CD4-positive, alpha-beta T cell (primary cell): ENCODE data around the gene DYNLT2B. TPM values are rescaled to one million over a fixed set of nuclear protein-coding genes. Genes with fewer than 3 reads are reported as not detected.

Source experiments
- ATAC-seq: fragments of 200-7000 bp; cut with Tn5 transposase; one replicate; pipeline ENCODE4 v1.10.0; 2022; ENCODE audit warnings: mild to moderate bottlenecking; ENCODE audit not compliant: poor library complexity
- CTCF ChIA-PET: fragments of 350-600 bp; sonication (Branson Sonifier 250); formaldehyde crosslinking; loops from one replicate; lab custom pipeline; 2021; ENCODE audit warnings: antibody characterized with exemption, inconsistent platforms; lab: Charles Lee
- POLR2A ChIA-PET: fragments of 350-600 bp; sonication (Branson Sonifier 250); formaldehyde crosslinking; loops from one replicate; lab custom pipeline; 2021; ENCODE audit warnings: antibody characterized with exemption, inconsistent platforms; lab: Charles Lee
- DNase-seq, 14 experiments: peaks; one replicate each; pipeline ENCODE4 v3.0.0-alpha.2; 2013 to 2020; ENCODE audit warnings: mixed read lengths in 2 of 14
- H3K27ac ChIP-seq, 2 donors: one replicate each; pipeline versions ENCODE4 v1.5.1 to v1.7.0; 2013; ENCODE audit warnings: low read length in 2 of 2, low read depth in 1 of 2, mild to moderate bottlenecking in 1 of 2
- H3K27me3 ChIP-seq, 2 experiments: 1 replicate in 1 of 2; 2 replicates in 1 of 2; pipeline versions ENCODE4 v1.6.1 to v1.7.0; 2013; ENCODE audit warnings: low read length in 2 of 2, control low read depth in 1 of 2, mild to moderate bottlenecking in 1 of 2, moderate library complexity in 1 of 2; ENCODE audit not compliant: insufficient read depth in 2 of 2, control insufficient read depth in 1 of 2
- H3K36me3 ChIP-seq: one replicate; pipeline ENCODE4 v1.6.1; 2013; ENCODE audit warnings: low read length, control low read depth; ENCODE audit not compliant: insufficient read depth
- H3K4me1 ChIP-seq: one replicate; pipeline ENCODE4 v1.6.1; 2013; ENCODE audit warnings: low read length, control low read depth; ENCODE audit not compliant: insufficient read depth
- H3K4me3 ChIP-seq: one replicate; pipeline ENCODE4 v1.5.1; 2013; ENCODE audit warnings: mild to moderate bottlenecking, low read length, moderate library complexity
- H3K9me3 ChIP-seq, 2 experiments: 1 replicate in 1 of 2; 2 replicates in 1 of 2; pipeline versions ENCODE4 v1.6.1 to v1.7.0; 2013; ENCODE audit warnings: low read length in 2 of 2, mild to moderate bottlenecking in 2 of 2, control low read depth in 1 of 2, moderate library complexity in 1 of 2; ENCODE audit not compliant: control insufficient read depth in 1 of 2, insufficient read depth in 1 of 2
- H3K27ac Mint-ChIP-seq: one replicate; pipeline ENCODE4 v1.8.0; 2020; ENCODE audit warnings: mixed read lengths
- H3K27me3 Mint-ChIP-seq: one replicate; pipeline ENCODE4 v1.8.0; 2021; ENCODE audit warnings: mixed read lengths
- H3K36me3 Mint-ChIP-seq: one replicate; pipeline ENCODE4 v1.8.0; 2021; ENCODE audit warnings: low read depth, mixed read lengths
- H3K4me1 Mint-ChIP-seq: one replicate; pipeline ENCODE4 v1.8.0; 2021; ENCODE audit warnings: low read depth, mixed read lengths
- H3K4me3 Mint-ChIP-seq: one replicate; pipeline ENCODE4 v1.8.0; 2020; ENCODE audit warnings: mild to moderate bottlenecking, mixed read lengths
- H3K9me3 Mint-ChIP-seq: one replicate; pipeline ENCODE4 v1.8.0; 2020; ENCODE audit warnings: mixed read lengths
- intact Hi-C, 2 experiments: fragments of 100-400 bp; cut with DNase I in 1 of 2; cut with micrococcal nuclease in 1 of 2; formaldehyde crosslinking; loops; one replicate each; pipeline versions ENCODE4 v1.15.1 to v1.9.0; 2023 to 2025; cut with DNase I, micrococcal nuclease
- total RNA-seq, 174 experiments: library from RNA in 2 of 174; stranded (reverse) in 2 of 174; gene quantifications; one replicate each; pipeline ENCODE4 v1.2.3 and lab custom pipeline; 2021 to 2026
- TF ChIP-seq, protein P1 (sequence below): fragments of 200-600 bp; IDR thresholded peaks from one replicate; pipeline ENCODE4 v1.8.0; 2022; ENCODE audit warnings: antibody characterized with exemption, mild to moderate bottlenecking

Gene DYNLT2B
- total RNA-seq, 2 experiments from 2014 or later = 4.5 to 4.6 TPM

- DNase-seq = no peak
- H3K4me3 ChIP-seq = no peak overlapping the region
- no peaks in the 10 kb centered on the region for H3K27me3 ChIP-seq
- Mint-ChIP-seq H3K4me3 (no peak overlapping the region), H3K4me1 (no peaks in the 10 kb centered on the region), H3K27me3 (no peaks in the 10 kb centered on the region), H3K27ac (no peak overlapping the region), H3K36me3 (peaks cover 1% of the 10 kb centered on the region), H3K9me3 (no peaks in the 10 kb centered on the region)
- ChIA-PET CTCF (interaction anchor here (0.8 kb wide), 1 partner anchor 22 kb away, joined by 3 read pairs; the partner anchor contains the start of gene DYNLT2B), POLR2A (no interaction called here)
- TF ChIP-seq, protein P1, sequence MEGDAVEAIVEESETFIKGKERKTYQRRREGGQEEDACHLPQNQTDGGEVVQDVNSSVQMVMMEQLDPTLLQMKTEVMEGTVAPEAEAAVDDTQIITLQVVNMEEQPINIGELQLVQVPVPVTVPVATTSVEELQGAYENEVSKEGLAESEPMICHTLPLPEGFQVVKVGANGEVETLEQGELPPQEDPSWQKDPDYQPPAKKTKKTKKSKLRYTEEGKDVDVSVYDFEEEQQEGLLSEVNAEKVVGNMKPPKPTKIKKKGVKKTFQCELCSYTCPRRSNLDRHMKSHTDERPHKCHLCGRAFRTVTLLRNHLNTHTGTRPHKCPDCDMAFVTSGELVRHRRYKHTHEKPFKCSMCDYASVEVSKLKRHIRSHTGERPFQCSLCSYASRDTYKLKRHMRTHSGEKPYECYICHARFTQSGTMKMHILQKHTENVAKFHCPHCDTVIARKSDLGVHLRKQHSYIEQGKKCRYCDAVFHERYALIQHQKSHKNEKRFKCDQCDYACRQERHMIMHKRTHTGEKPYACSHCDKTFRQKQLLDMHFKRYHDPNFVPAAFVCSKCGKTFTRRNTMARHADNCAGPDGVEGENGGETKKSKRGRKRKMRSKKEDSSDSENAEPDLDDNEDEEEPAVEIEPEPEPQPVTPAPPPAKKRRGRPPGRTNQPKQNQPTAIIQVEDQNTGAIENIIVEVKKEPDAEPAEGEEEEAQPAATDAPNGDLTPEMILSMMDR = no peak
- no peaks in the 10 kb centered on the region for H3K36me3 ChIP-seq
- ATAC-seq = no peak
- H3K4me1 ChIP-seq = peaks cover 4% of the 10 kb centered on the region
- intact Hi-C loops = no loop called here
- H3K27ac ChIP-seq = no peak overlapping the region
- H3K9me3 ChIP-seq = peaks cover 0 to 3% of the 10 kb centered on the region in 2 experiments
Observed at GRCh38 chr3:196340466-196340865, 22.4 kb upstream of the DYNLT2B start.

- H3K4me3 ChIP-seq = no peak overlapping the region
- Mint-ChIP-seq H3K4me1 (no peaks in the 10 kb centered on the region), H3K36me3 (no peaks in the 10 kb centered on the region), H3K27me3 (no peaks in the 10 kb centered on the region), H3K27ac (no peak overlapping the region), H3K9me3 (no peaks in the 10 kb centered on the region), H3K4me3 (no peak overlapping the region)
- peaks cover 4% of the 10 kb centered on the region for H3K4me1 ChIP-seq
- ChIA-PET POLR2A (no interaction called here), CTCF (no interaction called here)
- no peaks in the 10 kb centered on the region for H3K27me3 ChIP-seq
- TF ChIP-seq, protein P1 = no peak
- intact Hi-C loops = no loop called here
- H3K9me3 ChIP-seq = peaks cover 0 to 3% of the 10 kb centered on the region in 2 experiments
- DNase-seq (peak in 2 of 14 experiments; percentile 34 to 51), ATAC-seq (no peak)
- H3K27ac ChIP-seq = no peak overlapping the region
- no peaks in the 10 kb centered on the region for H3K36me3 ChIP-seq
Observed at GRCh38 chr3:196339493-196340254, 21.6 kb upstream of the DYNLT2B start.

DNA sequence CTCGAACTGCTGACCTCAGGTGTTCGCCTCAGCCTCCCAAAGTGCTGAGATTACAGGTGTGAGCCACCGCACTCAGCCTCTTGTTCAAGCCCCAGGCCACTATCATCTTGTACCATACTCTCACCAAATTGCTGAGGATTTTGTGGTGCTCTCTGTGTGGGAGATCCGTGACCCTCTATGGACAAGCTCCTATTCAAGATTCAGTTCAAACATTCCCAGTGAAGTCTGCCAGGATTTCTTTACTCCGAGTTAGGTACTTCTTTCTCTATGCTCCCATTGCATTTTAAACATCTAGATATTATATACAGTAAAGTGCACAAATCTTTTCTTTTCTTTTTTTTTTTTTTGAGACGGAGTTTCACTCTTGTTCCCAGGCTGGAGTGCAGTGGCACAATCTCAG is 21.0 kb upstream of the DYNLT2B start:
- Mint-ChIP-seq H3K27ac (no peak overlapping the region), H3K36me3 (no peaks in the 10 kb centered on the region), H3K4me3 (no peak overlapping the region)

More for the DNA sequence above, 21.0 kb upstream of the DYNLT2B start:
- ATAC-seq = no peak
- Mint-ChIP-seq H3K27me3 (no peaks in the 10 kb centered on the region), H3K9me3 (no peaks in the 10 kb centered on the region), H3K4me1 (no peaks in the 10 kb centered on the region)
- intact Hi-C loops = no loop called here
- Histone ChIP-seq H3K4me1 (peaks cover 4% of the 10 kb centered on the region), H3K27ac (no peak overlapping the region), H3K36me3 (no peaks in the 10 kb centered on the region), H3K9me3 (peaks cover 0 to 3% of the 10 kb centered on the region in 2 experiments), H3K27me3 (no peaks in the 10 kb centered on the region), H3K4me3 (no peak overlapping the region)
- ChIA-PET CTCF (no interaction called here), POLR2A (no interaction called here)
- DNase-seq = no peak
- TF ChIP-seq, protein P1 = no peak
